Fibroblast of the aortic adventitia (primary cell): ENCODE measurements around the gene KLK5. TPM values are rescaled to one million over a fixed set of nuclear protein-coding genes. Genes with fewer than 3 reads are reported as not detected.
A peak's percentile ranks its signal among the peaks of the same experiment; 100 is the strongest.

Experiments used
- DNase-seq: peaks from one replicate; pipeline ENCODE4 v3.0.0-alpha.2; 2010; ENCODE audit warnings: low read depth
- H3K4me3 ChIP-seq: 2 replicates; pipeline ENCODE4 v1.5.1; 2011; ENCODE audit warnings: low read depth, mild to moderate bottlenecking, control low read depth, low read length, moderate library complexity
- total RNA-seq: library from RNA; depleted of rRNA; stranded (reverse); fragments of >200 nt; gene quantifications from 2 replicates; pipeline ENCODE4 v1.2.3, GENCODE V29; 2012; ENCODE audit warnings: low replicate concordance
- TF ChIP-seq, protein P1 (sequence below): IDR thresholded peaks from 2 replicates; pipeline ENCODE4 v1.5.1; 2011; ENCODE audit warnings: mild to moderate bottlenecking, low read length, control low read depth, inconsistent platforms; ENCODE audit not compliant: insufficient read depth

KLK5 gene
- total RNA-seq, 1 donor, result 0.99 TPM

DNA sequence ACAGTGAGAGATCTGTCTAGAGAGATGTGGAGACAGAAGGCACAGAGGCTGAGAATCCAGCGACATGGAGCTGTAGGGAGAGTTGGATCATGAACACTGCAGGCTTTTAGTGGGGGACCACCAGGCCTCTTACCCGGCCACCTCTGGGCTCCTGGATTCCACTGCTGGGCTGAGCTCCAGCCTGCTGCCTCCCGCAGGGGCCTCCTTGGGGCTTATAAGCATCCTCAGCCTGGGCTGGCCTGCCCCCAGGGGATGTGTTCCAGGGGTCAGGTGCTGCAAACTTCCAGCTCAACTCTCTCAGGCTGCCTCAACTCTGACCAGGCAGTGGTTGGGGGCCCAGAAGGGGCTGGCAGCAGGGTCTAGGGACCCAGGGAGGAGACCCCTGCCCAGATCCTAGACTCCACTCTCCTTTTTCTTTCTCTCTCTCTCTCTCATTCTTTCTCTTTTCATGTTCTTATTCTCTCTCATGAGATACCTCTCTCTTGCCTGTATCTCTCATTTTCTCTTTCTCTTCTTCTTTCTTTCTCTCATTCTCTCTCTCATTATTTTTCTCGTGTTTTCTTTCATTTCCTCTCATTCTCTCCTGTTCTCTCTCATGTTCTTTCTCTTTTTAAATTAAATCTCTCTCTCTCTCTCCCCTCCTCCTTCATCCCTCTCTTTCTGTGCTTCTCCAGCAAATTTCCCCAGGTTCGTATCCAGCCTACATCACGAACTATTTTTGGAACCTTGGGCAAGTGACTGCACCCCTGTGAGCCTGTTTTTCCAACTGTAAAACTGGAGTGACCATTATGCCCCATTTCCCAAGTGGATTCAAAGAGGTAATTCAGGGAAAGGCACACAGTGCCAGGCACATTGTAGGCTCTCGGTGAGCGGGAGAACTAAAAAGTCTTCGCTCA, 41.4 kb downstream of the KLK5 start, which contains the start of gene KLK4:
KLK4 (minus strand) TSS at position 190 of the 896 bp plus-strand sequence. CDS start 657 bp downstream, outside the sequence.
- DNase-seq, result no peak
- TF ChIP-seq, protein P1, sequence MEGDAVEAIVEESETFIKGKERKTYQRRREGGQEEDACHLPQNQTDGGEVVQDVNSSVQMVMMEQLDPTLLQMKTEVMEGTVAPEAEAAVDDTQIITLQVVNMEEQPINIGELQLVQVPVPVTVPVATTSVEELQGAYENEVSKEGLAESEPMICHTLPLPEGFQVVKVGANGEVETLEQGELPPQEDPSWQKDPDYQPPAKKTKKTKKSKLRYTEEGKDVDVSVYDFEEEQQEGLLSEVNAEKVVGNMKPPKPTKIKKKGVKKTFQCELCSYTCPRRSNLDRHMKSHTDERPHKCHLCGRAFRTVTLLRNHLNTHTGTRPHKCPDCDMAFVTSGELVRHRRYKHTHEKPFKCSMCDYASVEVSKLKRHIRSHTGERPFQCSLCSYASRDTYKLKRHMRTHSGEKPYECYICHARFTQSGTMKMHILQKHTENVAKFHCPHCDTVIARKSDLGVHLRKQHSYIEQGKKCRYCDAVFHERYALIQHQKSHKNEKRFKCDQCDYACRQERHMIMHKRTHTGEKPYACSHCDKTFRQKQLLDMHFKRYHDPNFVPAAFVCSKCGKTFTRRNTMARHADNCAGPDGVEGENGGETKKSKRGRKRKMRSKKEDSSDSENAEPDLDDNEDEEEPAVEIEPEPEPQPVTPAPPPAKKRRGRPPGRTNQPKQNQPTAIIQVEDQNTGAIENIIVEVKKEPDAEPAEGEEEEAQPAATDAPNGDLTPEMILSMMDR, result no peak
- H3K4me3 ChIP-seq, result no peak within 1 kb of the TSS

DNA sequence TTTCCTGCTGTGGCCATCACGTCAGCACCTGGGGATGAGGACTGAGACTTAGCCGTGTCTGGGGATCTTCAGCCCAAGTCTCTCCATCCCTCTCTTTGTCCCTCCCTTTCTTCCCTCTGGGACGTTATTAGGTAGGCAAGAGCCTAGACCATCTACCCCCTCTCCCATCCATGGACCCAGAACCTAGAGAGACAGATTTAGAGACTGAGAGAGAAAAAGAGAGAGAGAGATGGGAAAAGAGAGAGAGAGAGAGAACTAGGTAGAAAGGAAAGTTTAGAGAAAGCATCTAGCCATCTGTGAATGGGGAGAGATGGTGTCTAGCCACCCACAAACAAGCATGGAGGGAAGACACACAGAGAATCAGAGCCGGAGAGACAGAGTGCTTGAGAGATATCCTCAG, 42.1 kb downstream of the KLK5 start:
- no peak for DNase-seq
- H3K4me3 ChIP-seq, result no peak overlapping the region
- TF ChIP-seq, protein P1, result no peak

DNA sequence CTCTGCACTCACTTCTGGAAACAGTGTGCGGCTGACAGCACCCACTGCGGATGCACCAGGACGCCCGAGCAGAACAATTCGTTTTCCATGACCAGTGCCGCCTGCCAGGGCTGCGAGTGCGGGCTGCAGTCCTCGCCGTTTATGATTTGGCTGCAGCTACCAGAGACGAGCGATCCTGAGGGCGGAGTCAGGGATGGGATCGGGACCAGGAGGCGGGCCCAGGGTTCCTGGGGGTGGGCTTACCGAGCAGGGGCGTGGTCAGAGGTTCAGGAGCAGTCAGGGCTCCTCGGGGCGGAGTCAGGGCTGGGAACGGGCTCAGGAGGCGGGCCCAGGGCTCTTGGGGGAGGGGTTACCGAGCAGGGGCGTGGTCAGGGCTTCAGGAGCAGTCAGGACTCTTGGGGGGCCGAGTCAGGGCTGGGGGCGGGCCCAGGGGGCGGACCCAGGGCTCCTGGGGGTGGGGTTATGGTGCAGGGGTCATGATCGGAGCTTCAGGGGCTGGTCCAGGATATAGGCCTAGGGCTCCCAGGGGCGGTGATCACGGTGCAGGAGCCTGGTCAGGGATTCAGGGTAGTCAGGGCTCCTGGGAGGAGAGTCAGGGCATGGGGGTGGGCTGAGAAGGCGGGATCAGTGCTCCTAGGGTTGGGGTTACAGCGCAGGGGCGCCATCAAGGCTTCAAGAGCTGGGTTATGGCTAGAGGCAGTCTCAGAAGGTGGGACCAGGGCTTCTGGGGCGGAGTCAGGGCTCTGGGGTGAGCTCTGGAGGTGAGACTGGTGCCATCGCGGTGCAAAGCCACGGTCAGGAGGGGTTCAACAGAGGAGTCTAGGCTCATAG, 43.4 kb downstream of the KLK5 start:
- no peak for DNase-seq
- TF ChIP-seq, protein P1, result no peak

DNA sequence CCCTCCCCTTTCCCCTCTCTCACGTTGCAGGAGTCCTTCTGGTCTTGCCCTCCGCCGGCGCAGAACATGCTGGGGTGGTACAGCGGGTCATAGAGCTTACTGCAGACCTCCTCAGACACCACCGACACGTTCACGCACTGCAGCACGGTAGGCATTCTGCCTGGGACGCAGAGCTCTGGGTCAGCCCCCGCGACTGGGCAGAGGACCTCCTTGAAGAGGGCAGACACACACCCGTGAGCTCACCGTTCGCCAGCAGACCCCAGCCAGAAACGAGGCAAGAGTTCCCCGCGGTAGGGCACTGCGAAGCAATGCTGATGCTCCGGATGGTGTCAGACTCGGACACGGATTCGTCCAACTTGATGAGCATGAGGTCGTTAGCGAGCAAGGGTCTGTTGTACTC, 44.5 kb downstream of the KLK5 start:
- no peak for DNase-seq
- no peak overlapping the region for H3K4me3 ChIP-seq
- TF ChIP-seq, protein P1, result no peak

More for the DNA sequence above, 43.4 kb downstream of the KLK5 start:
- no peak overlapping the region for H3K4me3 ChIP-seq

DNA sequence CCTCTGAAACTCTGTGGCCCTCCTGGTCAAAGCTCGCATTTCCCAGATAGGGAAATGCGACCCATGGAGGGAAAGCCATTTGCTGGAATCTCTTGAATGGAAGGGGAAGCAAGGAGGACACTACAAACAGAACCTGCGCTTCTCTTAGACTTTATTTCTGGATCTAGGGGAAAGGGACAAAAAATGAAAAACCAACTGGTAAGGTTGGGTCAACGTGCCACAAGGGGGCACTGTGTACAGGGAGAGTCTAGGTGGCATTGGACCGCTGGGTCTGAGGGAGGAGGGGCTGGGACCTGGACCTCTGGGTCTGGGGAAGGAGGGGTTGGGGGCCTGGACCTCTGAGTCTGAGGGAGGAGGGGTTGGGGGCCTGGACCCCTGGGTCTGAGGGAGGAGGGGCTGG, 46.6 kb downstream of the KLK5 start:
- TF ChIP-seq, protein P1, result peak; percentile 58
- no peak overlapping the region for H3K4me3 ChIP-seq
- peak; percentile 12 for DNase-seq

DNA sequence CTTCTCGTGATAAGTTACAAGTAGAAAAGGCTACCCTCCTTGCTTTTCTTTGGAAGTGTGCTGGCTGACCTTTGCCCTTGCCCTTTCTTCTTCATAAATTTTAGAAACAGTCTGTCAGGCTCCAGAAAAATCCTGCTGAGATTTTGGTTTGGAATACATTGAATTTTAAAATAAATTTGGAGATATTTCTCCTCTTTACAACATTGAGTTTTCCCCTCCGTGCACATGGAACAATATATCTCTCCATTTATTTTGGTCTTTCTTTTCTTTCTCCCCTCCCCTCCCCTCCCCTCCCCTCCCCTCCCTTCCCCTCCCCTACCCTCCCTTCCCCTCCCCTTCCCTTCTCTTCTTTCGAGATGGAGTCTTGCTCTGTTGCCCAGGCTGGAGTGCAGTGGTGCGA, 50.2 kb downstream of the KLK5 start:
- H3K4me3 ChIP-seq, result no peak overlapping the region
- TF ChIP-seq, protein P1, result no peak

More for the DNA sequence above, 50.2 kb downstream of the KLK5 start:
- no peak for DNase-seq
